Calu3 (cell line): ENCODE measurements around the gene SLC17A9. TPM values are rescaled to one million over a fixed set of nuclear protein-coding genes. Genes with fewer than 3 reads are reported as not detected.

Experiments used
- BruUV-seq: library from RNA; stranded (reverse); fragments of 400-500 nt; replicated peaks from 2 replicates; lab custom pipeline; 2021; lab: Mats Ljungman, UMichigan
- CTCF ChIA-PET: fragments of 300-600 bp; sonication (Branson Sonifier 250); formaldehyde crosslinking; loops from one replicate; lab custom pipeline; 2022; ENCODE audit warnings: antibody characterized with exemption; lab: Charles Lee
- DNase-seq: peaks from one replicate; pipeline ENCODE4 v3.0.0; 2022
- H3K27ac Mint-ChIP-seq: one replicate; pipeline ENCODE4 v1.8.0; 2022; ENCODE audit warnings: mixed read lengths; ENCODE audit not compliant: unreplicated experiment
- H3K27me3 Mint-ChIP-seq: one replicate; pipeline ENCODE4 v1.8.0; 2022; ENCODE audit warnings: mixed read lengths; ENCODE audit not compliant: unreplicated experiment
- H3K36me3 Mint-ChIP-seq: one replicate; pipeline ENCODE4 v1.8.0; 2022; ENCODE audit warnings: mild to moderate bottlenecking, moderate library complexity, mixed read lengths; ENCODE audit not compliant: insufficient read depth, unreplicated experiment
- H3K4me1 Mint-ChIP-seq: one replicate; pipeline ENCODE4 v1.8.0; 2022; ENCODE audit warnings: mild to moderate bottlenecking, low read depth, mixed read lengths; ENCODE audit not compliant: unreplicated experiment
- H3K4me3 Mint-ChIP-seq: one replicate; pipeline ENCODE4 v1.8.0; 2022; ENCODE audit warnings: mild to moderate bottlenecking, low read depth, moderate library complexity, mixed read lengths; ENCODE audit not compliant: unreplicated experiment
- H3K9me3 Mint-ChIP-seq: one replicate; pipeline ENCODE4 v1.8.0; 2022; ENCODE audit warnings: low read depth, mixed read lengths; ENCODE audit not compliant: unreplicated experiment
- CTCF ChIP-seq: fragments of 200-600 bp; IDR thresholded peaks from one replicate; pipeline ENCODE4 v1.8.0; 2022; ENCODE audit warnings: antibody characterized with exemption; ENCODE audit not compliant: unreplicated experiment
- intact Hi-C: fragments of 100-400 bp; cut with micrococcal nuclease; formaldehyde crosslinking; loops from one replicate; pipeline ENCODE4 v1.10.0; 2022; ENCODE audit not compliant: unreplicated experiment
- total RNA-seq: library from RNA; stranded (reverse); gene quantifications from 2 replicates; pipeline ENCODE4 v1.2.3, GENCODE V29; 2022

SLC17A9 gene
- total RNA-seq, 1 experiment from 2014 or later = 12.0 TPM

GRCh38 chr20:62963614-62964397, 11.3 kb downstream of the SLC17A9 start:
- BruUV-seq = no TSS peak
- intact Hi-C loops = no loop called here
- Mint-ChIP-seq H3K27me3 (no peaks in the 10 kb centered on the region), H3K36me3 (peaks cover 16% of the 10 kb centered on the region), H3K4me3 (no peak overlapping the region), H3K4me1 (no peaks in the 10 kb centered on the region), H3K9me3 (no peaks in the 10 kb centered on the region), H3K27ac (no peak overlapping the region)
- no peak for TF ChIP-seq CTCF
- no peak for DNase-seq
- CTCF ChIA-PET = no interaction called here

GRCh38 chr20:62964700-62965099, 12.2 kb downstream of the SLC17A9 start:
- Mint-ChIP-seq H3K27ac (no peak overlapping the region), H3K27me3 (no peaks in the 10 kb centered on the region), H3K4me3 (no peak overlapping the region), H3K4me1 (no peaks in the 10 kb centered on the region), H3K9me3 (no peaks in the 10 kb centered on the region), H3K36me3 (peaks cover 16% of the 10 kb centered on the region)
- DNase-seq = no peak
- CTCF ChIA-PET = interaction anchor here (0.9 kb wide), 1 partner anchor 37 kb away, joined by 3 read pairs; no protein-coding TSS in a partner anchor
- intact Hi-C loops = no loop called here
- BruUV-seq = no TSS peak
- peak; percentile 14 for TF ChIP-seq CTCF

- DNase-seq = no peak
- no TSS peak for BruUV-seq
- H3K4me3 Mint-ChIP-seq = no peak overlapping the region
- CTCF ChIA-PET = interaction anchor here (0.9 kb wide), 1 partner anchor 37 kb away, joined by 3 read pairs; no protein-coding TSS in a partner anchor
- peaks cover 16% of the 10 kb centered on the region for H3K36me3 Mint-ChIP-seq
- H3K27me3 Mint-ChIP-seq = no peaks in the 10 kb centered on the region
- intact Hi-C loops = no loop called here
- H3K9me3 Mint-ChIP-seq = no peaks in the 10 kb centered on the region
- H3K4me1 Mint-ChIP-seq = no peaks in the 10 kb centered on the region
- TF ChIP-seq CTCF = peak; percentile 10
- H3K27ac Mint-ChIP-seq = no peak overlapping the region
These were observed 12.9 kb downstream of the SLC17A9 start for GRCh38 chr20:62965363-62965771.

- TF ChIP-seq CTCF = no peak
- Mint-ChIP-seq H3K4me3 (no peak overlapping the region), H3K9me3 (no peaks in the 10 kb centered on the region), H3K4me1 (peaks cover 4% of the 10 kb centered on the region), H3K27ac (no peak overlapping the region), H3K36me3 (peaks cover 16% of the 10 kb centered on the region), H3K27me3 (peaks cover 9% of the 10 kb centered on the region)
- CTCF ChIA-PET = interaction anchor here (0.7 kb wide), 1 partner anchor 110 kb away, joined by 7 read pairs; no protein-coding TSS in a partner anchor
- BruUV-seq = no TSS peak
- intact Hi-C loops = no loop called here
- DNase-seq = no peak
These were observed 14.0 kb downstream of the SLC17A9 start for GRCh38 chr20:62966212-62967148.
